Endothelial cell of umbilical vein (primary cell): ENCODE results near the gene ARHGAP10. TPM values are rescaled to one million over a fixed set of nuclear protein-coding genes. Genes with fewer than 3 reads are reported as not detected.

Source experiments
- BruUV-seq: library from RNA; stranded (reverse); fragments of 400-500 nt; replicated peaks from 2 replicates; lab custom pipeline; 2021; lab: Mats Ljungman, UMichigan
- CTCF ChIA-PET: fragments of 300-600, 350-600 bp; sonication (Branson Sonifier 250); formaldehyde crosslinking; loops from one replicate; lab custom pipeline; 2021; ENCODE audit warnings: antibody characterized with exemption, inconsistent platforms; lab: Charles Lee
- POLR2A ChIA-PET: fragments of 300-600, 350-600 bp; sonication (Branson Sonifier 250); formaldehyde crosslinking; loops from one replicate; lab custom pipeline; 2021; ENCODE audit warnings: antibody characterized with exemption, inconsistent platforms; lab: Charles Lee
- DNase-seq: peaks from one replicate; pipeline ENCODE4 v3.0.0-alpha.2; 2011; ENCODE audit warnings: low read depth, low spot score
- FAIRE-seq: peaks from 2 replicates; lab custom pipeline; 2011; peaks lifted over from hg19 to GRCh38; lab: Jason Lieb, UNC
- H2AFZ ChIP-seq: 2 replicates; pipeline ENCODE4 v1.6.0; 2012; ENCODE audit warnings: low read depth, low read length, control low read depth, inconsistent platforms
- H3K27ac ChIP-seq: 2 replicates; pipeline ENCODE4 v1.5.1; 2011; ENCODE audit warnings: low read depth, mild to moderate bottlenecking, control low read depth, low read length, moderate library complexity; ENCODE audit not compliant: insufficient read depth
- H3K27me3 ChIP-seq, 2 experiments: 2 replicates each; pipeline versions ENCODE4 v1.6.0 to v1.6.1; 2011; ENCODE audit warnings: low read length in 2 of 2, mixed read lengths in 1 of 2; ENCODE audit not compliant: control insufficient read depth in 2 of 2, insufficient read depth in 2 of 2
- H3K36me3 ChIP-seq, 2 experiments: 2 replicates in 1 of 2; 3 replicates in 1 of 2; pipeline ENCODE4 v1.5.1; 2011; ENCODE audit warnings: low read length in 2 of 2, mild to moderate bottlenecking in 1 of 2, moderate library complexity in 1 of 2; ENCODE audit not compliant: control insufficient read depth in 2 of 2, insufficient read depth in 2 of 2; ENCODE audit errors: extremely low read depth in 1 of 2
- H3K4me1 ChIP-seq: 3 replicates; pipeline ENCODE4 v1.5.1; 2011; ENCODE audit warnings: mild to moderate bottlenecking, low read length; ENCODE audit not compliant: control insufficient read depth, insufficient read depth; ENCODE audit errors: extremely low read depth
- H3K4me2 ChIP-seq: 2 replicates; pipeline ENCODE4 v1.6.1; 2011; ENCODE audit warnings: low read length, control low read depth, mixed read lengths; ENCODE audit not compliant: insufficient read depth
- H3K4me3 ChIP-seq, 3 experiments: fragments of 200-600 bp in 1 of 3; sonication (generic), shearing (Covaris generic) in 1 of 3; replicated peaks in 1 of 3; 2 replicates each; pipeline ENCODE4 v1.5.1; 2011 to 2016; ENCODE audit warnings: control low read depth in 3 of 3, low read length in 3 of 3, mild to moderate bottlenecking in 2 of 3, inconsistent platforms in 1 of 3, low read depth in 1 of 3, moderate library complexity in 1 of 3; ENCODE audit not compliant: insufficient read depth in 1 of 3
- H3K79me2 ChIP-seq: 2 replicates; pipeline ENCODE4 v1.6.0; 2012; ENCODE audit warnings: low read length, inconsistent platforms; ENCODE audit not compliant: control insufficient read depth, insufficient read depth
- H3K9ac ChIP-seq: replicated peaks from 2 replicates; pipeline ENCODE3; 2011; ENCODE audit warnings: low read length, control low read depth; ENCODE audit not compliant: insufficient read depth; ENCODE audit errors: extremely low read depth
- H3K9me1 ChIP-seq: replicated peaks from 3 replicates; pipeline ENCODE4 v1.6.0; 2011; ENCODE audit warnings: mild to moderate bottlenecking, low read length; ENCODE audit not compliant: control insufficient read depth, insufficient read depth; ENCODE audit errors: extremely low read depth
- H3K9me3 ChIP-seq: replicated peaks from 2 replicates; pipeline ENCODE4 v1.5.1; 2012; ENCODE audit warnings: low read length, inconsistent platforms; ENCODE audit not compliant: control insufficient read depth, insufficient read depth
- H4K20me1 ChIP-seq: replicated peaks from 2 replicates; pipeline ENCODE3; 2011; ENCODE audit warnings: mild to moderate bottlenecking, low read length; ENCODE audit not compliant: control insufficient read depth, insufficient read depth; ENCODE audit errors: extremely low read depth
- CTCF ChIP-seq, 2 donors: IDR thresholded peaks; 1 replicate in 1 of 2; 2 replicates in 1 of 2; pipeline ENCODE4 v1.5.1; 2011; ENCODE audit warnings: low read length in 2 of 2, mild to moderate bottlenecking in 2 of 2, moderate library complexity in 2 of 2, control low read depth in 1 of 2, inconsistent platforms in 1 of 2, low read depth in 1 of 2; ENCODE audit not compliant: insufficient read depth in 1 of 2; ENCODE audit errors: extremely low read depth in 1 of 2
- EZH2 ChIP-seq: IDR thresholded peaks from 2 replicates; pipeline ENCODE4 v1.6.1; 2012; ENCODE audit warnings: borderline replicate concordance, low read depth, mild to moderate bottlenecking, moderate library complexity, low read length, inconsistent platforms; ENCODE audit not compliant: severe bottlenecking
- FOS ChIP-seq: IDR thresholded peaks from 2 replicates; pipeline ENCODE4 v1.6.1; 2011; ENCODE audit warnings: mild to moderate bottlenecking, low read length, moderate library complexity, borderline replicate concordance; ENCODE audit not compliant: insufficient read depth
- JUN ChIP-seq: IDR thresholded peaks from 2 replicates; pipeline ENCODE4 v1.6.1; 2011; ENCODE audit warnings: borderline replicate concordance, low read depth; ENCODE audit not compliant: insufficient read length, insufficient read depth
- POLR2A ChIP-seq: IDR thresholded peaks from 2 replicates; pipeline ENCODE4 v1.6.1; 2012; ENCODE audit warnings: low read depth, mild to moderate bottlenecking, control low read depth, low read length
- POLR2AphosphoS5 ChIP-seq: IDR thresholded peaks from 2 replicates; pipeline ENCODE4 v1.6.1; 2012; ENCODE audit warnings: low read depth, mild to moderate bottlenecking, control low read depth, low read length, moderate library complexity; ENCODE audit not compliant: insufficient read depth
- dilution Hi-C: fragments of 300-500 bp; cut with MboI; formaldehyde crosslinking; loops from one replicate; pipeline ENCODE4 v1.15.0; 2019; ENCODE audit warnings: low sequenced_read_pairs; ENCODE audit not compliant: extremely low pct_ligation_motif_present
- intact Hi-C: fragments of 100-400 bp; cut with micrococcal nuclease; formaldehyde crosslinking; loops from one replicate; pipeline ENCODE4 v1.10.0; 2022
- polyA plus RNA-seq, 4 experiments: library from polyadenylated mRNA; depleted of rRNA in 3 of 4; stranded (reverse) in 3 of 4; unstranded in 1 of 4; fragments of >200 nt; gene quantifications; 2 replicates each; pipeline versions ENCODE4 v1.2.1 to v1.2.3, GENCODE V29; 2011 to 2012; ENCODE audit warnings: missing spikeins in 1 of 4
- total RNA-seq: library from RNA; stranded (reverse); gene quantifications from 2 replicates; pipeline ENCODE4 v1.2.3, GENCODE V29; 2021

Gene ARHGAP10
- total and polyA plus RNA-seq, 2 donors (not counting 3 experiments of a cell fraction or from before 2014, with no cell fraction given) = 20.4 to 36.7 TPM

- dilution Hi-C loops = no loop called here
- H4K20me1 ChIP-seq = no peaks in the 10 kb centered on the region
- FAIRE-seq = peak; percentile 85
- DNase-seq = peak; percentile 63
- no peaks in the 10 kb centered on the region for H3K27me3 ChIP-seq
- H3K4me2 ChIP-seq = no peak overlapping the region
- H2AFZ ChIP-seq = no peak overlapping the region
- no peaks in the 10 kb centered on the region for H3K9me1 ChIP-seq
- no TSS peak for BruUV-seq
- peaks cover 7% of the 10 kb centered on the region for H3K79me2 ChIP-seq
- no peak overlapping the region for H3K27ac ChIP-seq
- ChIA-PET CTCF (interaction anchor here (0.6 to 2.9 kb wide), 23 partner anchors 10 to 1279 kb away, joined by 3 to 21 read pairs (median 4); no protein-coding TSS in a partner anchor), POLR2A (interaction anchor here (1.0 kb wide), 1 partner anchor 458 kb away, joined by 3 read pairs; the partner anchor contains the start of gene NR3C2)
- H3K9me3 ChIP-seq = no peaks in the 10 kb centered on the region
- H3K4me3 ChIP-seq = no peak overlapping the region
- H3K36me3 ChIP-seq = no peaks in the 10 kb centered on the region
- TF ChIP-seq JUN (no peak), CTCF (IDR thresholded peaks at IDR 0.05; ENCODE audit: extremely low read depth in 1 of 2, insufficient read depth in 1 of 2, low read depth in 1 of 2, low read length in 2 of 2) (peak; percentile 73 to 80)
- H3K4me1 ChIP-seq = no peaks in the 10 kb centered on the region
- intact Hi-C loops = loop anchor here (1.0 to 10.0 kb wide), 7 partner anchors 83 to 1280 kb away; no protein-coding TSS in a partner anchor
- H3K9ac ChIP-seq = no peak overlapping the region
Measured at GRCh38 chr4:147984065-147984777, 252.3 kb downstream of the ARHGAP10 start.

GRCh38 chr4:147984778-147985138 lies 252.9 kb downstream of the ARHGAP10 start:
- H3K36me3 ChIP-seq = no peaks in the 10 kb centered on the region
- CTCF ChIA-PET = interaction anchor here (1.4 to 2.9 kb wide), 4 partner anchors 16 to 720 kb away, joined by 4 to 16 read pairs (median 8); no protein-coding TSS in a partner anchor
- BruUV-seq = no TSS peak
- H3K9ac ChIP-seq = no peak overlapping the region
- H3K79me2 ChIP-seq = peaks cover 6% of the 10 kb centered on the region
- no peaks in the 10 kb centered on the region for H3K9me3 ChIP-seq
- H3K27ac ChIP-seq = no peak overlapping the region
- H3K4me2 ChIP-seq = no peak overlapping the region
- FAIRE-seq (no peak), DNase-seq (no peak)
- no peaks in the 10 kb centered on the region for H4K20me1 ChIP-seq
- H3K9me1 ChIP-seq = no peaks in the 10 kb centered on the region
- POLR2A ChIA-PET = no interaction called here
- dilution Hi-C loops = no loop called here
- H2AFZ ChIP-seq = no peak overlapping the region
- TF ChIP-seq FOS (no peak), EZH2 (no peak), JUN (no peak), POLR2AphosphoS5 (no peak), POLR2A (no peak)
- H3K4me3 ChIP-seq = no peak overlapping the region
- H3K4me1 ChIP-seq = no peaks in the 10 kb centered on the region
- no peaks in the 10 kb centered on the region for H3K27me3 ChIP-seq
- intact Hi-C loops = loop anchor here (1.0 to 10.0 kb wide), 8 partner anchors 82 to 1280 kb away; no protein-coding TSS in a partner anchor
